ENCODE results near the gene CNR1.
"Not testable (repeated sequence)": the region's sequence is repeated elsewhere in the genome, so short reads cannot be mapped to it uniquely, and the experiment has no call there.

CNR1 gene

DNA sequence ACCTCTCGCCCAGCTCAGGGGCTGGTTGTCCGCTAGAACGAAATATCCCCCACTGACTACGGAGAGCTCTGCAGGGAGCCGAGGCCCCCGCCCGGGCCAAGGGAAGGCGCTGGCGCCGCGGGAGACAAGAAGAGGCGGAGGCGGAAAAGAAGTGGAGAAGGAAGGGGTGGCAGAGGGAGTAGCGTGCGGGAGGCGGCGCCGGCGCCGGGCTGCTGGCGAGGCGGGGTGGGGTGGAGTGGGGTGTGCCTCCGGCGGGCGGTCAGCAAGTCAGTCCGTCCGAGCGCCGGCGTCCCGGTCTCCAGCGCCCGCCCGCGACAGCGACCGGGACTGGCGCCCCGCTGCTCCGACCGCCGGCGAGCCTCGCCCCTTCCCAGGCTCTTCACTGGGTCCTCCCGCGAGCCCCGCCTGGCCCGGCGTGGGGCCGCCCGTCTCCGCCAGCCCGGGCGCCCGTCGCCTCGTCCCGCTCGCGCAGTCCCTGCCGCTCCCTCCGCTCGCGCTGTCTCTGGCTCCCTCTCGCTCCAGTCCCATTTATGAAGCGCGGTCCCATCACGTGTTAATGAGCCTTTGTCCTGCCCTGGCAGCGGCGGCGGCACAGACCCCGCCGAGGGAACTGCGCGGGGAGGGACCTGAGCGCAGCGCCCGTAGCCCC lies at the start of gene CNR1:
CNR1 (minus strand) TSS at position 504 of the 649 bp plus-strand sequence. CDS start 21,073 bp downstream, outside the sequence.
- no peak for DNase-seq (ENCODE audit: low read depth in 4 of 4, low spot score in 1 of 4)

DNA sequence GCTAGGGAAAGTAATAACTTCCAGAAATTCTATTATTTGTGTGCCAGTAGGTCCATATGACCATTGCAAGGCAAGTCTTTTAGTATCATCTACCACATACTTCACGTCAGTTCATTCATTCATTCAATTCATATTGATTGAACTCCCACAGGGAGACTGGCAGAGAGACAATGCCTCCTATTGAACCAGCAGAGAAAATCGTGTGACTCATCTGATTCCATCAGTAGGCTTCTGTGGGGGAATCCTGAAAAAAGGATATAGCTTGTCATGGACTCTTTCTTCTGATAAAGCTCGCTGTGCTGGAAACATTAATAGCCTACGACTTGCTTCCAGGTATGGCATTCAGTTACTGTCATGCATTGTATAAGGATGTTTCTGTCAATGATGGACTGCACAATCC lies 45.3 kb upstream of the CNR1 start:
- DNase-seq (ENCODE audit: low read depth in 4 of 4, low spot score in 1 of 4): no peak

DNA sequence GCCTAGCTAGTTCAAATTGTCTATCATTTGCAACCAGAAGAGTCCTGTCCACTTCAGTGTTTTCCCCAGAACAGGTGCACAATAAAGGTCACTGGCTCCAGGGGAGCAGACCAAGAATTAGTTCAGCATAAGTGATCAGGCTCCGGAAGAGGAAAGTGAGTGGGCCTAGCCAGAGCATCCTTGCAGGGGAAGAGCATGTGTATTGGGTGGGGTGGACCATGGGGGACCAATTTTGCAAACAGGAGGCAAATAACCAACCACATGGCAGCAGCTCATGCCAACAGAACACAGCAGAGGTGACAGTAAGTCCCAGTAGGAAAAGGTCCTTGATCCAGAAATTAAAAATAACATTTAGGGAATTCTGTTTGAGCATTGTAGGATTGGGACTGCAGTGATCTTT lies 43.2 kb upstream of the CNR1 start:
- no peak for DNase-seq (ENCODE audit: low read depth in 4 of 4, low spot score in 1 of 4)

DNA sequence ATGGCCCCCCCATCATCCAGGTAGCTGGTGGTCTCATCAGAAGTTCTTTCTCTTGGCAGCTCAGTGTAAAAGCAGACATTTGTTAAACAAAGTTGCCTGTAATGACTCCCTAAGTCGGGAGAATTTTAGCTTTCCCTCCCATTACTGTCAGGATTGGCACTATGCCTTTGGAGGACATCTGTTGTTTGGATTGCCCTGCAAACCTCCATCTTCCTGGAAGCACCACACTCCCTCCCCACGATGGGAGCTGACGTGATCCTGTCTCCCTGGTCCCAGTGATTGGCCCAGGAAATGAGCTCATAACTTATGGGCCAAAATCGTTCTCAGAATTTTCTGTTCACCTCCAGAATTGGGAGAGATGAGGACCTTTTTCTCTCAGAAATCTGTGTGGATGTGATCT lies 42.6 kb upstream of the CNR1 start:
- no peak for DNase-seq (ENCODE audit: low read depth in 4 of 4, low spot score in 1 of 4)

- DNase-seq (ENCODE audit: low read depth in 4 of 4, low spot score in 1 of 4): not testable (repeated sequence)
These were observed 35.6 kb upstream of the CNR1 start for GRCh38 chr6:88201734-88202133.

DNA sequence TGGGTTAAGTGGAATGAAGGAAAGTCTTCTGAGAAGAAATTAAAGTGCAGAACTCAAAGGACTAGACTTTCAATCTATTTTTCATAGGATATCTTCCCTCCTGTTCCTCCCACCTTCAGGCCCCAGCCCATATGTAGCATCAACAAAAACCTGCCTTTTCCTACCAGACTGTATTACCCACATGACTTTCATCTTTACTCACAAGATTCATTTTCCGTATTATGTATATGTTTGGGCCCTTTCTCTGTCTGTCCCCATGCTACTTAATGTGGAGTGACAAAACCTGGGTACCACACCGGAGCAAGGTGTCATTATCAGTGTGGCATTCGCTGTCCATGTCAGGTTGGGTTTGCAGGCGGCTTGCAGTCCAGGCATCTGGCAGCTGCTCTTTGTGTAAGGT lies 18.8 kb upstream of the CNR1 start:
- no peak for DNase-seq (ENCODE audit: low read depth in 4 of 4, low spot score in 1 of 4)

DNA sequence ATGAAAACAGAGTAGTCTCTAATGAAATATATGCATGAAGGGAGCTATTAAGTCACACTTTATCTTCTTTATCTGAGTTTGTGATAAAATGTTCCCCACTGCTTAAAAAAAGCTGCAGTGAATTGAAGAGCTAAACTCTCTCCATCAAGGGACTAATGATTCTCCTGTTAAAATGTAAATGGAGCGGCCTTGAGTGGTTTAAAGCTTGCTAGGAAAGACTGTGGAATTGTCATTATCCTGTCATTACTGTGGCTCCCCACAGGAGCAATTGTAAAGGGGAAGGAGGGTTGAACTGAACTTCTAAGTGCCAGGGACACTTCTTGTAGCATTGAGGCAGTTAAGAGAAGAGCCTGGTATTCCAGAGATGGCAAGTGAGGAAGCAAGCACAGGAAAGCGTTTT lies 17.3 kb upstream of the CNR1 start:
- DNase-seq (ENCODE audit: low read depth in 4 of 4, low spot score in 1 of 4): no peak

- no peak for DNase-seq (ENCODE audit: low read depth in 4 of 4, low spot score in 1 of 4)
These were observed 13.5 kb upstream of the CNR1 start for GRCh38 chr6:88179692-88180091.

DNA sequence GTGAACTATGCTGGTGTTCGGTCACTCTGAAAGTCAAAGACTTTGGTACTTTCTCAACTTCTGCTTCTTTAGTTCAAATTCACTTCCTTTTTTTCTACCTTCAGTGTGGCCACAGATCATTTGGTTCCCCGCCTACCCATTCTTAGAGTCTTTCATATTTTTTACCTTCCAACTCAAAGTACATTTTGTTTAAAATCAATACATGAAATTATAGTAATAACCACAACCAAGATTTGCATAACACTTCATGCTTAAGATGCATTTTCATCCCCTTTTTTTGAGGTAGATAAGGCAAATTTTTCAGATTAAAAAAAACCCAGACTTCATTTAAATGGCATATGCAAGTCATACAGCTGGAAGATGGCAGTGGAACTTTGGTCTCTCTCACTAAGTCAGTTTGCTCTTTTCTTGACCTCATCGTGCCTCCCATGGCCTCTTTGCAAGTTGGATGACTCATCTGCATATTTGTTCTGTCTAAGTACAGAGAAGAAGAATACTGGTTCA lies 11.9 kb upstream of the CNR1 start:
- DNase-seq (ENCODE audit: low read depth in 4 of 4, low spot score in 1 of 4): no peak

DNA sequence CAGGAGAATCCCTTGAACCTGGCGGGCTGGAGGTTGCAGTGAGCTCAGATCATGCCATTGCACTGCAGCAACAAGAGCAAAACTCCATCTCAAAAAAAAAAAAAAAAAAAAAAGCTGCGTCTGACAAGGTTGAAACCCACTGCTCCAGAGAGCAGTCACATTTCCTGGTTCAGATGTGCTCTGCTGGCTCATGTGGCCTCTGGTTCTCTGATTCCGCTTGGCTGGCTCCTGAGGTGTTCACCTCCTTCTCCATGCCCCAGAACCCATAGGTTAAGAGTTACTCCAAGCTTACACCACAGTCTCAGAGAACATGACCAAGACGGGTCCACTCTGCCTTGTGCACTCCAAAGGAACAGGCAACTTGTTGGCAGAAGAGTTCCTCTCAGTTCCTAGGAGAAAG lies 8.8 kb upstream of the CNR1 start:
- no peak for DNase-seq (ENCODE audit: low read depth in 4 of 4, low spot score in 1 of 4)

DNA sequence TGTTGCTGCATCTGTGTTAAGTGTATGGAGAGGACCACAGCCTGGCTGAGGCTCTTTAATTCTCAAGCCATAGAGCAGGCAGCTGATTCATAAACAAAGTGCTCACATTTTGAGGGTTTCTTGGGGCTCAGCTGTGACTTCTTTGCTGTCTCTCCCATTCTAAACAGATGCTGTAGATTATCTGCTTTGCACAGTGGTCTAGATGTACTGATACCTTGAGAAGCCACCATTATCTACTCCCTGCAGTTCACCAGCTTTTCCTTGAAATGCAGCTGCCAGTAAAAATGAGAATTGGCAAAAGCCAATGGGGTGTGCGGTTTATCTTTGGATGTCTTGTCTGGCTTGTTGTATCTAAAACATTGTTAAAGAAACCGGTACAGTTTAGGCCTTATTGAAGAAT lies 5.2 kb upstream of the CNR1 start:
- DNase-seq (ENCODE audit: low read depth in 4 of 4, low spot score in 1 of 4): no peak

GRCh38 chr6:88168362-88168761 lies 2.2 kb upstream of the CNR1 start:
- no peak for DNase-seq (ENCODE audit: low read depth in 4 of 4, low spot score in 1 of 4)

DNA sequence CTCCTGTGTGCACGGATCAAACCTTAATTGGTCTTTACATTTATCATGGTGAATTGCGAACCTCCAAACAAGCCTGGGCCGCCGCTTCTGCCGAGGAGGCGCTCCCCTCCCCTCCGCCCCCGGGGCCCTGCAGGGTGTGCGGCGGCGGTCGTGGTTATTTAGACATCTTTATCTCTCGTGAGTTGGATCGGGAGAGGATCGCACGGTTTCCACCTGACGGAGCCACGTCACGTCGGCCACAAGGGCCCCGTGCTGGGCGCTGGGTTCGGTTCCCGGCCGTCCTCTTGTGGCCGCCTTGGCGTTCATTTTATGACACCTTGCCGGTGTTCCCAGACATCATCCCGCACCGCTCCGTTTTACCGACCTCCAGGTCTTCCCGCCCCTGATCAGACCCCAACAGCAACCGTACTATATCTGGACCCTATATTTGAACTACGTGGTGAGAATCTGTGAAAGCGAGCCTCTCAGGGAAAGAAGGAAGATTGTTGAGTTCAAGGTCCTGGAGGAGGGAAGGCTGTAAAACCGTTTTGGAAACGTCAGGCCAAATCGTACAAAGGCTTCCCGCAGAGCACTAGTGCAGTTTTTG lies 1.3 kb upstream of the CNR1 start:
- no peak for DNase-seq (ENCODE audit: low read depth in 4 of 4, low spot score in 1 of 4)

DNA sequence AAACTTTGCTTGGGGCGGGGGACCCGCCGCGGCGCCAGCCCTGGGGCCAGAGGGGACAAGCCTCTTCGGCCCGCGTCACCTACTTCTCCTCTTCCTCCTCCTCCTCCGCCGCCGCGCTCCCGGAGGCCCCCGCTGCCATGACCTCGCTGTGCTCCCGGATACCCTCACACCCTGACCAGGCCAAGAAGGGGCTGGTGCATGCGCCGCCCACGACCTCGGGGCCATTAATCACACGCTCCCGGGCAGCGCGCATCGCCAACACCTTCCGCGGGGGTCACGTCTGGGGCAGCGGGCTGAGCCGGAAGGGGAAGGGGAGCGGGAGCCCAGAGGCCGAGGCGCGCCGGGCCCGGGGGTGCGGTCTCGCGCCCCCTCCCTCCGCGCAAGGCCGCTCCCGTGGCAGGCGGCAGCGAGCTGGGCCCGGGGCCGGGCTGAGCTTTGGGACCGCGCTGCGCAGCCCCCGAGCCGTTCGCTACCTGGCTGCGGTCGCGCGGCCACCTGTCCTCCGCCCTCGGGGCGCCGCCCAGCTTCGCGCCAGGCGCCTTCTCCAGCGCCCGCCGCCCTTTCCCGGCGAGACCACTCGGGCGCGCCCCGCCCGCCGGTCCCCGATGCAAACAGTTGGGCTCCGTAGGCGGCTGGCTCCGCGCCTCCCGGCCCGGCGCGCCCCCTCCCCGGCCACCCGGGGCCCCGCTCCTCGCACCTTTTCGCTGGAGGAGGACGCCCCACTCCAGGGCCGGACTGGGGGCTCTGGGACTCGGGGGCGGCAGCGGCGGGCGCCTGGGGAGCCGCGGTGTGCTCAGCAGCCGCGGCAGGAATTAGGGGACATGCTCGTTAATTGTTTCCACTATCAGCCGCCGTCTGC lies 575 bp upstream of the CNR1 start:
- no peak for DNase-seq (ENCODE audit: low read depth in 4 of 4, low spot score in 1 of 4)

GRCh38 chr6:88165087-88165843 lies 882 bp downstream of the CNR1 start:
- DNase-seq (ENCODE audit: low read depth in 4 of 4, low spot score in 1 of 4): no peak

GRCh38 chr6:88164061-88164460 lies 2.1 kb downstream of the CNR1 start:
- no peak for DNase-seq (ENCODE audit: low read depth in 4 of 4, low spot score in 1 of 4)

- no peak for DNase-seq (ENCODE audit: low read depth in 4 of 4, low spot score in 1 of 4)
These were observed 2.5 kb downstream of the CNR1 start for GRCh38 chr6:88163616-88164015.

GRCh38 chr6:88161940-88162339 lies 4.2 kb downstream of the CNR1 start:
- no peak for DNase-seq (ENCODE audit: low read depth in 4 of 4, low spot score in 1 of 4)

DNA sequence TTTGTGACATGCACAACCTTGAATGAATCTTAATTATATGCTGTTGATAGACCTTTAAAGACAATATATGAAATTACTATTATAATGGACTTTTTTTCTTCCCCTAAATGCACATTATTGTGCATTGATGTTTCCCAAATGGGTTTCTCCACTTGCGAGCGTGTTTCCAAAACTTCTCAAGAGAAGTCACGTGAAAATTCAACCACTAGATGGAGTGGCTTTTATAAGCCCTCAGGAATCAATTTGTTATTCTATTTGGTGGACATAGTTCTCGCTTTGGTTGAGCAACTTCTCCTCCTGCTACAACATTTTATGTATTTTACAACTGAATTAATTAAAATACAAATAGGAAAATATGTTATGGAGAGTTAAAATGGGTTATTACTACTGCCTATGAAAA lies 9.0 kb downstream of the CNR1 start:
- no peak for DNase-seq (ENCODE audit: low read depth in 4 of 4, low spot score in 1 of 4)

GRCh38 chr6:88145298-88145963 lies 20.7 kb downstream of the CNR1 start:
- DNase-seq (ENCODE audit: low read depth in 4 of 4, low spot score in 1 of 4): no peak

All from stimulated activated CD4-positive, alpha-beta T cell treated with anti-CD3 and anti-CD28 coated beads, Interleukin-1b, Interleukin-23, amount 100 ng/mL, for 24 hours (primary cell).